ENCODE data around the gene L1CAM. TPM values are rescaled to one million over a fixed set of nuclear protein-coding genes. Genes with fewer than 3 reads are reported as not detected.
"Not testable (repeated sequence)": the region's sequence is repeated elsewhere in the genome, so short reads cannot be mapped to it uniquely, and the experiment has no call there.

L1CAM gene
- total and polyA plus RNA-seq, 4 donors, result 0.28 to 0.59 (median 0.39) TPM; not detected in 1

DNA sequence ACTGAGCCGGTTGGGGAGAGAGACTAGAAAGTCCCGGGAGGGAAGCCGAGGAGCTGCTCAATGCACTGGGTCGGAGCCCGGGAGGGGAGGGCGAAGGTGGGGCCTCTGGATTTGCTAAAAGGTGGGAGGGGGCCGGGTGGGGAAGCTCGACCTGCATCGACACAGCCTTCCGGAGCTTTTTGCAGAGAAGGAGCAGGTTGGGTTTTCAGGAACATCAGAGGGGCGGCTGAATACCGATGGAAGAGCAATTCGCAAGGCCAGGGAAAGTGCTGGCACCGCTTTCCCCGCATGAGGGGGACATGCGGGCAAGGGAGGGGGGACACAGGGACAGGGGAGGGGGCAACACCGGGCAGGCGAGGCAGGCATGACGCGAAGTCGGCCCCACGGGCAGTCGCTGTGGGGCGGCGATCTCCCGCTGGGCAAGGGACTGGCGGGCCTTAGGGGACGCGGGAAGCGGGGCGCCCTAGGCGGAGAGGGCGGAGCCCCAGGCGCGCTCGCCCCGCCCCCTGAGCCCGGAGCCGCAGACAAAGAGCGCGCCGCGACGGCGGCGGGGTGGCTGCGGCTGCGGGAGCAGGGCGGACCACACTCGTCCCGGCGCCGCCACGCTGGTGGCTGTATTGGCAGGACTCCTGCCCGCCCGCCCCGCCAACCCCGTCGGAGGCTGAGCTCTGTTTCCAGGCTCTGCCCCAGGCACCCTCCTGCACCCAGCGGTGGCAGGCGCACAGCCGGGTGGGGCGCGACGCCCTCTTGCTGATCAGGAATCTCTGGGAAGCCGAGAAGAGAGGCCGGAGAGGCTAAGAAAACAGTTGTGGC, 67.2 kb downstream of the L1CAM start:
- Histone ChIP-seq H3K4me3 (ENCODE audit: low read depth in 1 of 3, low read length in 3 of 3) (peak overlapping the region in 1 of 3 donors; percentile 29), H3K27me3 (ENCODE audit: control insufficient read depth in 4 of 4, insufficient read depth in 4 of 4, low read length in 3 of 4) (peaks cover 0 to 4% (median under 1%) of the 10 kb centered on the region in 4 donors), H3K9me3 (ENCODE audit: control insufficient read depth in 4 of 4, low read length in 3 of 4) (no peaks in the 10 kb centered on the region), H3K9ac (ENCODE audit: low read depth in 1 of 2, low read length in 2 of 2) (no peak overlapping the region), H3K4me1 (ENCODE audit: control insufficient read depth in 4 of 4, insufficient read depth in 4 of 4, low read length in 3 of 4) (peaks cover 0 to 2% (median 1%) of the 10 kb centered on the region in 4 donors), H3K27ac (ENCODE audit: low read depth in 1 of 2, low read length in 2 of 2) (no peak overlapping the region), H3K36me3 (ENCODE audit: control insufficient read depth in 4 of 4, insufficient read depth in 3 of 4, low read depth in 1 of 4, low read length in 3 of 4) (no peaks in the 10 kb centered on the region)
- no peak for TF ChIP-seq JUND (IDR thresholded peaks at IDR 0.05)
- TF ChIP-seq GABPA (IDR thresholded peaks at IDR 0.05 in 1 of 2, conservative IDR thresholded peaks at IDR 0.05 in 1 of 2), result no peak
- no peak for TF ChIP-seq NR2F2 (IDR thresholded peaks at IDR 0.05)
- TF ChIP-seq FOXA2 (IDR thresholded peaks at IDR 0.05), result no peak
- TF ChIP-seq MAX (IDR thresholded peaks at IDR 0.05), result no peak
- TF ChIP-seq TAF1 (conservative IDR thresholded peaks at IDR 0.05), result no peak
- TF ChIP-seq HNF4G (IDR thresholded peaks at IDR 0.05), result no peak
- no peak for TF ChIP-seq RAD21 (IDR thresholded peaks at IDR 0.05)
- TF ChIP-seq YY1 (IDR thresholded peaks at IDR 0.05), result no peak
- TF ChIP-seq, protein P1, sequence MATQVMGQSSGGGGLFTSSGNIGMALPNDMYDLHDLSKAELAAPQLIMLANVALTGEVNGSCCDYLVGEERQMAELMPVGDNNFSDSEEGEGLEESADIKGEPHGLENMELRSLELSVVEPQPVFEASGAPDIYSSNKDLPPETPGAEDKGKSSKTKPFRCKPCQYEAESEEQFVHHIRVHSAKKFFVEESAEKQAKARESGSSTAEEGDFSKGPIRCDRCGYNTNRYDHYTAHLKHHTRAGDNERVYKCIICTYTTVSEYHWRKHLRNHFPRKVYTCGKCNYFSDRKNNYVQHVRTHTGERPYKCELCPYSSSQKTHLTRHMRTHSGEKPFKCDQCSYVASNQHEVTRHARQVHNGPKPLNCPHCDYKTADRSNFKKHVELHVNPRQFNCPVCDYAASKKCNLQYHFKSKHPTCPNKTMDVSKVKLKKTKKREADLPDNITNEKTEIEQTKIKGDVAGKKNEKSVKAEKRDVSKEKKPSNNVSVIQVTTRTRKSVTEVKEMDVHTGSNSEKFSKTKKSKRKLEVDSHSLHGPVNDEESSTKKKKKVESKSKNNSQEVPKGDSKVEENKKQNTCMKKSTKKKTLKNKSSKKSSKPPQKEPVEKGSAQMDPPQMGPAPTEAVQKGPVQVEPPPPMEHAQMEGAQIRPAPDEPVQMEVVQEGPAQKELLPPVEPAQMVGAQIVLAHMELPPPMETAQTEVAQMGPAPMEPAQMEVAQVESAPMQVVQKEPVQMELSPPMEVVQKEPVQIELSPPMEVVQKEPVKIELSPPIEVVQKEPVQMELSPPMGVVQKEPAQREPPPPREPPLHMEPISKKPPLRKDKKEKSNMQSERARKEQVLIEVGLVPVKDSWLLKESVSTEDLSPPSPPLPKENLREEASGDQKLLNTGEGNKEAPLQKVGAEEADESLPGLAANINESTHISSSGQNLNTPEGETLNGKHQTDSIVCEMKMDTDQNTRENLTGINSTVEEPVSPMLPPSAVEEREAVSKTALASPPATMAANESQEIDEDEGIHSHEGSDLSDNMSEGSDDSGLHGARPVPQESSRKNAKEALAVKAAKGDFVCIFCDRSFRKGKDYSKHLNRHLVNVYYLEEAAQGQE (IDR thresholded peaks at IDR 0.05), result no peak
- TF ChIP-seq RXRA (IDR thresholded peaks at IDR 0.05), result no peak
- WGBS, result 7% methylated on average over 66 of the region's 67 CpGs
- DNase-seq (ENCODE audit: low spot score), result peak; percentile 39

GRCh38 chrX:153818064-153818463, 67.9 kb downstream of the L1CAM start:
- H3K9me3 ChIP-seq (ENCODE audit: control insufficient read depth in 4 of 4, low read length in 3 of 4); H3K36me3 ChIP-seq (ENCODE audit: control insufficient read depth in 4 of 4, insufficient read depth in 3 of 4, low read depth in 1 of 4, low read length in 3 of 4); H3K4me1 ChIP-seq (ENCODE audit: control insufficient read depth in 4 of 4, insufficient read depth in 4 of 4, low read length in 3 of 4); H3K27ac ChIP-seq (ENCODE audit: low read depth in 1 of 2, low read length in 2 of 2); H3K27me3 ChIP-seq (ENCODE audit: control insufficient read depth in 4 of 4, insufficient read depth in 4 of 4, low read length in 3 of 4); DNase-seq (ENCODE audit: low spot score); H3K9ac ChIP-seq (ENCODE audit: low read depth in 1 of 2, low read length in 2 of 2); H3K4me3 ChIP-seq (ENCODE audit: low read depth in 1 of 3, low read length in 3 of 3): not testable (repeated sequence)
- WGBS, result 82% methylated on average over 9 of the region's 9 CpGs

DNA sequence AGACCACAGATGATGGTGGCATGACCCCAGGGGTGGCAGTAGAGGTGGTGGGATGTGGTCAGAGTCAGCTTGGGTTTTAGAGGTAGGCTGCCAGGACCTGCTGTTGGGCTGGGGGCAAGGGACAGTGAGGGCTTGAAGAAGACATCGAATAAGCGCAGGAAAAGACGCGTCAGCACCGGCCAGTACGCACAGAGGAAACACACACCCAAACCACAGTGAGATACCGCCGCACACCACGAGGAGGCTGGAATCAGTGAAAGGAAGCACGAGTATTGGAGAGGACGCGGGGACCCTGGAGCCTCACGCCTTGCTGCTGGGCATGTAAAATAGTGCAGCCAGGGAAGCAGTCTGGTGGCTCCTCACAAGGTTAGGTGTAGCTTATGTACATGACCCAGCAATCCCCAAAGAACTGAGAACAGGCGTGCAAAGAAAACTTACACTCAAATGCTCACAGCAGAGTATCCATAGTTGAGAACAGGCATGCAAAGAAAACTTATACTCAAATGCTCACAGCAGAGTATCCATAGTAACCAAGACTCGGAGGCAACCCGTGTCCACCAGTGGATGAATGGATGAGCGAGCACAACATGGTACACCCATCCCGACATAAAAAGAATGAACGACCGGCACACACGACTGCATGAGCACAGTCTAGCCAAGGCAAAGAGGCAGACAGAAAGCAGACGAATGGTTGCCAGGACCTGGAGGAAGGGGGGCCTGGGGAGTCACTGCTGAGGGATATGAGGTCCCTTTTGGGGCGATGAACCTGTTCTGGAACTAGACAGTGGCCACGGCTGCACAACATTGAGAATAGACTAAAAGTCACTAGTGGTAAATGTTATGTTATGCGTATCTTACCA, 68.9 kb downstream of the L1CAM start:
- Histone ChIP-seq H3K9me3 (ENCODE audit: control insufficient read depth in 4 of 4, low read length in 3 of 4) (no peaks in the 10 kb centered on the region), H3K4me1 (ENCODE audit: control insufficient read depth in 4 of 4, insufficient read depth in 4 of 4, low read length in 3 of 4) (peaks cover 0 to 2% (median 1%) of the 10 kb centered on the region in 4 donors), H3K36me3 (ENCODE audit: control insufficient read depth in 4 of 4, insufficient read depth in 3 of 4, low read depth in 1 of 4, low read length in 3 of 4) (no peaks in the 10 kb centered on the region), H3K27ac (ENCODE audit: low read depth in 1 of 2, low read length in 2 of 2) (no peak overlapping the region), H3K4me3 (ENCODE audit: low read depth in 1 of 3, low read length in 3 of 3) (no peak overlapping the region), H3K27me3 (ENCODE audit: control insufficient read depth in 4 of 4, insufficient read depth in 4 of 4, low read length in 3 of 4) (peaks cover 0 to 4% (median 0%) of the 10 kb centered on the region in 4 donors), H3K9ac (ENCODE audit: low read depth in 1 of 2, low read length in 2 of 2) (no peak overlapping the region)
- DNase-seq (ENCODE audit: low spot score), result no peak
- WGBS, result 70% methylated on average over 25 of the region's 25 CpGs
- TF ChIP-seq, protein P2, sequence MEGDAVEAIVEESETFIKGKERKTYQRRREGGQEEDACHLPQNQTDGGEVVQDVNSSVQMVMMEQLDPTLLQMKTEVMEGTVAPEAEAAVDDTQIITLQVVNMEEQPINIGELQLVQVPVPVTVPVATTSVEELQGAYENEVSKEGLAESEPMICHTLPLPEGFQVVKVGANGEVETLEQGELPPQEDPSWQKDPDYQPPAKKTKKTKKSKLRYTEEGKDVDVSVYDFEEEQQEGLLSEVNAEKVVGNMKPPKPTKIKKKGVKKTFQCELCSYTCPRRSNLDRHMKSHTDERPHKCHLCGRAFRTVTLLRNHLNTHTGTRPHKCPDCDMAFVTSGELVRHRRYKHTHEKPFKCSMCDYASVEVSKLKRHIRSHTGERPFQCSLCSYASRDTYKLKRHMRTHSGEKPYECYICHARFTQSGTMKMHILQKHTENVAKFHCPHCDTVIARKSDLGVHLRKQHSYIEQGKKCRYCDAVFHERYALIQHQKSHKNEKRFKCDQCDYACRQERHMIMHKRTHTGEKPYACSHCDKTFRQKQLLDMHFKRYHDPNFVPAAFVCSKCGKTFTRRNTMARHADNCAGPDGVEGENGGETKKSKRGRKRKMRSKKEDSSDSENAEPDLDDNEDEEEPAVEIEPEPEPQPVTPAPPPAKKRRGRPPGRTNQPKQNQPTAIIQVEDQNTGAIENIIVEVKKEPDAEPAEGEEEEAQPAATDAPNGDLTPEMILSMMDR (IDR thresholded peaks at IDR 0.05; ENCODE audit: low read depth, low read length, missing input control), result no peak
- TF ChIP-seq JUND (IDR thresholded peaks at IDR 0.05) (no peak), ATF3 (IDR thresholded peaks at IDR 0.05) (no peak), GABPA (IDR thresholded peaks at IDR 0.05 in 1 of 2, conservative IDR thresholded peaks at IDR 0.05 in 1 of 2) (no peak), FOXA2 (IDR thresholded peaks at IDR 0.05) (no peak), SP1 (IDR thresholded peaks at IDR 0.05) (no peak), MAX (IDR thresholded peaks at IDR 0.05) (no peak), FOXA1 (IDR thresholded peaks at IDR 0.05) (no peak), TAF1 (conservative IDR thresholded peaks at IDR 0.05) (no peak), RAD21 (IDR thresholded peaks at IDR 0.05) (no peak), NR2F2 (IDR thresholded peaks at IDR 0.05) (no peak), HNF4A (conservative IDR thresholded peaks at IDR 0.05) (no peak)
